ENCODE measurements around the gene UAP1L1.

The UAP1L1 gene

GRCh38 chr9:137054932-137055384 lies 22.4 kb upstream of the UAP1L1 start:
- Histone ChIP-seq H3K79me2 (ENCODE audit: insufficient read depth, low read depth) (no peaks in the 10 kb centered on the region), H3K36me3 (ENCODE audit: insufficient read depth) (no peaks in the 10 kb centered on the region), H3K27me3 (ENCODE audit: insufficient read depth, low read depth) (peaks cover 90% of the 10 kb centered on the region), H3K4me2 (no peak overlapping the region), H3K27ac (no peak overlapping the region), H3K4me1 (ENCODE audit: low read depth, poor library complexity, severe bottlenecking) (peaks cover 6% of the 10 kb centered on the region), H4K20me1 (ENCODE audit: insufficient read depth) (no peaks in the 10 kb centered on the region), H3K4me3 (IDR thresholded peaks at IDR 0.05; ENCODE audit: insufficient read depth, low read depth, low read length) (no peak overlapping the region), H3K9ac (no peak overlapping the region), H2AFZ (ENCODE audit: low read depth) (no peak overlapping the region)
- TF ChIP-seq, protein P1, sequence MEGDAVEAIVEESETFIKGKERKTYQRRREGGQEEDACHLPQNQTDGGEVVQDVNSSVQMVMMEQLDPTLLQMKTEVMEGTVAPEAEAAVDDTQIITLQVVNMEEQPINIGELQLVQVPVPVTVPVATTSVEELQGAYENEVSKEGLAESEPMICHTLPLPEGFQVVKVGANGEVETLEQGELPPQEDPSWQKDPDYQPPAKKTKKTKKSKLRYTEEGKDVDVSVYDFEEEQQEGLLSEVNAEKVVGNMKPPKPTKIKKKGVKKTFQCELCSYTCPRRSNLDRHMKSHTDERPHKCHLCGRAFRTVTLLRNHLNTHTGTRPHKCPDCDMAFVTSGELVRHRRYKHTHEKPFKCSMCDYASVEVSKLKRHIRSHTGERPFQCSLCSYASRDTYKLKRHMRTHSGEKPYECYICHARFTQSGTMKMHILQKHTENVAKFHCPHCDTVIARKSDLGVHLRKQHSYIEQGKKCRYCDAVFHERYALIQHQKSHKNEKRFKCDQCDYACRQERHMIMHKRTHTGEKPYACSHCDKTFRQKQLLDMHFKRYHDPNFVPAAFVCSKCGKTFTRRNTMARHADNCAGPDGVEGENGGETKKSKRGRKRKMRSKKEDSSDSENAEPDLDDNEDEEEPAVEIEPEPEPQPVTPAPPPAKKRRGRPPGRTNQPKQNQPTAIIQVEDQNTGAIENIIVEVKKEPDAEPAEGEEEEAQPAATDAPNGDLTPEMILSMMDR (conservative IDR thresholded peaks at IDR 0.05; ENCODE audit: low read depth, low read length): no peak

DNA sequence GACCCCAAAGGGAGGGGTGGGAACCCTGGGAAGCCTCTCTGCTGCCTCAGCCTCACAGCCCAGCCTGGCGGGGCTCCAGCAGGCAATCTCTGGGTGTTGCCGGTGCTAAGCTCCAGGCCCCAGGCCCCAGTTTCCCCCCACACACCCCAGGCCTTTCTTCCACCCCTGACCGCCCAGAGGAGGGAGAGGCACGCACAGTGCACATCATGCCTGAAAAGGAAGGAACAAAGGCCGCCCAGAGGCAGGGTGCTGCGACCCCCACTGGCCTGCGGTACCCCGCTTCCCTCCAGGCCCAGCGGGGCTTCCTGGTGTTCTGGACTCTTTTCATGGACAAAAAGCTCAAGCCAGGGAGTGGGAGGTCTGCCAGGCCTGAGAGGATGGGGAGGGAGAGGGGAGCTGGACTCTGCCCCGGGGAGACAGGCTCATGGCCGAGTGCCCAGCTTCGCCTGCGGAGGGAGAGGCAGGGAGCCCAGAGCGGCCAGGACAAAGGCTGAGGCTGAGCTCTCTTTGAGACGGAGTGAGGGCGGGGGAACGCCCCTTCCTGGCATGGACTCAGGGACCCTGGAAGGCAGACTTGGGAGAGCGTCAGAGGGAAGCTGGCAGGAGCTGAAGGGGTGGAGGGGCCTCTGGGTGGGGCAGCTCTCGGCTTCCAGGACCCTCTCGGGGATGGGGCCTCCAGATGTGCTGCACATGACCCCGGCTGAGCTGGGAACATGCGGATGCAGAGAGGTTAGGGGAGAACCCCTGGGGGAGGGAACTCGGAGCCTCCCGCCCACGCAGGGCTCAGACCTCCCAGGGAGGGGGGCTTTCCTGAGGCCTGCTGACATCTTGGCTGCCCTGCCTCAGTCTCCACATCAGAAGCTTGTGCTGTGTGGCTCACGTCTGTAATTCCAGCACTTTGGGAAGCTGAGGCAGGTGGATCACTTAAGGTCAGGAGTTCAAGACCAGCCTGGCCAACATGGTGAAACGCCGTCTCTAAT lies 21.6 kb upstream of the UAP1L1 start:
- Histone ChIP-seq H3K36me3 (ENCODE audit: insufficient read depth) (no peaks in the 10 kb centered on the region), H3K27me3 (ENCODE audit: insufficient read depth, low read depth) (peaks cover 90% of the 10 kb centered on the region), H4K20me1 (ENCODE audit: insufficient read depth) (no peaks in the 10 kb centered on the region), H3K79me2 (ENCODE audit: insufficient read depth, low read depth) (no peaks in the 10 kb centered on the region), H3K4me2 (no peak overlapping the region), H3K9ac (no peak overlapping the region), H3K27ac (no peak overlapping the region), H3K4me3 (IDR thresholded peaks at IDR 0.05; ENCODE audit: insufficient read depth, low read depth, low read length) (no peak overlapping the region), H2AFZ (ENCODE audit: low read depth) (no peak overlapping the region), H3K4me1 (ENCODE audit: low read depth, poor library complexity, severe bottlenecking) (peaks cover 6% of the 10 kb centered on the region)
- TF ChIP-seq, protein P1 (conservative IDR thresholded peaks at IDR 0.05; ENCODE audit: low read depth, low read length): no peak

DNA sequence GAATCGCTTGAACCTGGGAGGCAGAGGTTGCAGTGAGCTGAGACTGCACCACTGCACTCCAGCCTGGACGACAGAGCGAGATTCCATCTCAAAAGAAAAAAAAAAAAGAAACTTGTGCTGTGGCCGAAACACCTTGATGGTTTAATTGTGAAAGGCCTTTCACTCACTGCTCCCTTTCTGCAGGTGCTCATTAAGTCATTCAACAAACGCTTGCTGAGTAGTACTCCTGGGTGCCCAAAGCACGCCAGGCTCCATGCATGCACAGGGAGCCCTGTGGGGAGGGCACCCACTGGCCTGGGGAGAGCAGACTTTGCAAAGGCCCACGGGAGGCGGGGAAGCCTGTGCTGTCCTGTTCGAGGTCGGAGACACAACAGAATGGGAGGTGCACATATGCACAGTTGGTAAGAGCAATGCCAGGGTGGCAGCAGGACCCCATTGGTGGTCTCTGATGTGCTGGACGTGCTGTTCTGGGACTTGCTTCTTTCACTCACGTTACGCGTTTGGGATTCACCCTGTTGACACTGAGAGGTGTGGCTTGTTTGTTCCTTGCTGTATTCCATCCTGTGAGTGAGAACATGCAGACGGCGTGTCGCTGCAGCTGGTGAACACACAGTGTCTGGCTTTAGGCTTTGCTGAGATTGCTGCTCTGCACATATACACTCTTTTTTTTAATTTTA lies 20.4 kb upstream of the UAP1L1 start:
- Histone ChIP-seq H3K9ac (no peak overlapping the region), H4K20me1 (ENCODE audit: insufficient read depth) (no peaks in the 10 kb centered on the region), H2AFZ (ENCODE audit: low read depth) (no peak overlapping the region), H3K27me3 (ENCODE audit: insufficient read depth, low read depth) (peaks cover 79% of the 10 kb centered on the region), H3K4me1 (ENCODE audit: low read depth, poor library complexity, severe bottlenecking) (peaks cover 6% of the 10 kb centered on the region), H3K4me2 (no peak overlapping the region), H3K79me2 (ENCODE audit: insufficient read depth, low read depth) (no peaks in the 10 kb centered on the region), H3K27ac (no peak overlapping the region), H3K4me3 (IDR thresholded peaks at IDR 0.05; ENCODE audit: insufficient read depth, low read depth, low read length) (no peak overlapping the region), H3K36me3 (ENCODE audit: insufficient read depth) (no peaks in the 10 kb centered on the region)
- TF ChIP-seq, protein P1 (conservative IDR thresholded peaks at IDR 0.05; ENCODE audit: low read depth, low read length): no peak

GRCh38 chr9:137057545-137057944 lies 19.8 kb upstream of the UAP1L1 start:
- H3K4me2 ChIP-seq: no peak overlapping the region
- no peak overlapping the region for H3K27ac ChIP-seq

More at GRCh38 chr9:137057545-137057944, 19.8 kb upstream of the UAP1L1 start:
- TF ChIP-seq, protein P1 (conservative IDR thresholded peaks at IDR 0.05; ENCODE audit: low read depth, low read length): no peak
- Histone ChIP-seq H3K9ac (no peak overlapping the region), H3K79me2 (ENCODE audit: insufficient read depth, low read depth) (no peaks in the 10 kb centered on the region), H2AFZ (ENCODE audit: low read depth) (no peak overlapping the region), H3K4me1 (ENCODE audit: low read depth, poor library complexity, severe bottlenecking) (peaks cover 6% of the 10 kb centered on the region), H3K27me3 (ENCODE audit: insufficient read depth, low read depth) (peaks cover 74% of the 10 kb centered on the region), H3K4me3 (IDR thresholded peaks at IDR 0.05; ENCODE audit: insufficient read depth, low read depth, low read length) (no peak overlapping the region), H3K36me3 (ENCODE audit: insufficient read depth) (no peaks in the 10 kb centered on the region), H4K20me1 (ENCODE audit: insufficient read depth) (no peaks in the 10 kb centered on the region)

All from KMS-11 (cell line).